ENCODE results near the gene OR10K2. TPM values are rescaled to one million over a fixed set of nuclear protein-coding genes. Genes with fewer than 3 reads are reported as not detected.

Gene OR10K2
- total RNA-seq, 2 experiments from 2014 or later, result not detected

DNA sequence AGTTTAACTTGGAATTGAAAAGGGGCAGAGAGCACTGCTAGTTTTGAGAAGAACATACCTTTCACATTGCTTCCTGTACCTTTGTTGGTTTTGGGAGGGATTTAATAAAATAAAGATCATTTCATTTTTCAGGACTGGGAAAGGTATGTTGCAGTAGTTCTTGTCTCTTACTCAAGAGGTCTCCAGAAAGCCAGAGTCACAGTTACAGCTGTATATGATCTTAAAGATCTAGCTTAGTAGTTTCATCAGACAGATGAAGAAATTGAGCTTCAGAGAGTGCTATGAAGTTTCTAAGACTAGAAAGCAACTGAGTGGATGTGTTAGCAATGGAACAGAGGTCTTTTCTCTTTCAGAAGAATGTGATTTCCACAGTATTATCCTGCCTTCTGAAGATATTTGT, 1.0 kb downstream of the OR10K2 start:
- no TSS peak for BruUV-seq (replicated peaks)
- TF ChIP-seq CTCF (conservative IDR thresholded peaks at IDR 0.05; ENCODE audit: low read length), result no peak
- no peak for TF ChIP-seq EZH2phosphoT487 (IDR thresholded peaks at IDR 0.05; ENCODE audit: borderline replicate concordance, low read depth, low read length)
- no peaks in the 10 kb centered on the region for H3K4me1 ChIP-seq (ENCODE audit: insufficient read depth, low read length, poor library complexity, severe bottlenecking)
- H3K9me2 ChIP-seq (ENCODE audit: insufficient read depth, low read length), result no peaks in the 10 kb centered on the region
- POLR2A ChIA-PET, result interaction anchor here (0.6 kb wide), 1 partner anchor 9 kb away, joined by 3 read pairs; no protein-coding TSS in a partner anchor
- no peaks in the 10 kb centered on the region for H3K79me2 ChIP-seq (ENCODE audit: insufficient read depth, low read depth, low read length)
- no peaks in the 10 kb centered on the region for H3K9me3 ChIP-seq (ENCODE audit: low read length)
- CTCF ChIA-PET (ENCODE audit: unreplicated experiment), result no interaction called here
- H3K4me3 ChIP-seq (ENCODE audit: low read depth, low read length, poor library complexity, severe bottlenecking), result no peak overlapping the region
- H2AFZ ChIP-seq (ENCODE audit: low read length), result no peak overlapping the region
- no peak overlapping the region for H3K27ac ChIP-seq (ENCODE audit: low read depth, low read length, poor library complexity, severe bottlenecking)
- no peak overlapping the region for H3K4me2 ChIP-seq (ENCODE audit: low read length)
- no peak for DNase-seq (ENCODE audit: low spot score)
- no peaks in the 10 kb centered on the region for H3K36me3 ChIP-seq (ENCODE audit: insufficient read depth, low read length)
- intact Hi-C loops (cut with micrococcal nuclease; ENCODE audit: unreplicated experiment), result no loop called here
- H4K20me1 ChIP-seq (ENCODE audit: insufficient read depth, low read length), result no peaks in the 10 kb centered on the region

DNA sequence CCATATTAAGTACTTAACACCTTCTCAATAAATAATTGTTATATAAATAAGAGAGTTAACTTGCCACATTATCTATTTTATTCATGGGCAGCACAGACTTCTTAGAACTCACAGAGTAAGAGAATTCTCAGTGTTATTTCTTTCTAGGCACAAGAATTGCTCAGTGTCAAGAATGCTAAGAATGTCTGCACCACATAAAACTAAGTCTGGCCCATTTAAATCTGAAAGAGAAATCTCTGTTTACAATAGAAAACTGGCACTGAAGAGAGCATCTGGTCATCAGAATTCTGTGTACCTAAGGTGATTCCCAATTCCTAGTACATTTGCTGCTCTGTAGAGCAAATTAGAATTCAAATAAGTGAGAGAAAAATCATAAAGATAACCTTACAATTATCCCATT, 3.8 kb downstream of the OR10K2 start:
- H3K4me3 ChIP-seq (ENCODE audit: low read depth, low read length, poor library complexity, severe bottlenecking), result no peak overlapping the region
- DNase-seq (ENCODE audit: low spot score), result no peak
- TF ChIP-seq CTCF (conservative IDR thresholded peaks at IDR 0.05; ENCODE audit: low read length) (no peak), EZH2phosphoT487 (IDR thresholded peaks at IDR 0.05; ENCODE audit: borderline replicate concordance, low read depth, low read length) (no peak)
- no peaks in the 10 kb centered on the region for H3K79me2 ChIP-seq (ENCODE audit: insufficient read depth, low read depth, low read length)
- H4K20me1 ChIP-seq (ENCODE audit: insufficient read depth, low read length), result no peaks in the 10 kb centered on the region
- H3K4me1 ChIP-seq (ENCODE audit: insufficient read depth, low read length, poor library complexity, severe bottlenecking), result no peaks in the 10 kb centered on the region
- ChIA-PET CTCF (ENCODE audit: unreplicated experiment) (no interaction called here), POLR2A (no interaction called here)
- no peak overlapping the region for H3K4me2 ChIP-seq (ENCODE audit: low read length)
- BruUV-seq (replicated peaks), result no TSS peak
- no peaks in the 10 kb centered on the region for H3K9me2 ChIP-seq (ENCODE audit: insufficient read depth, low read length)
- no peak overlapping the region for H2AFZ ChIP-seq (ENCODE audit: low read length)
- H3K36me3 ChIP-seq (ENCODE audit: insufficient read depth, low read length), result no peaks in the 10 kb centered on the region
- no peak overlapping the region for H3K27ac ChIP-seq (ENCODE audit: low read depth, low read length, poor library complexity, severe bottlenecking)
- H3K9me3 ChIP-seq (ENCODE audit: low read length), result no peaks in the 10 kb centered on the region
- intact Hi-C loops (cut with micrococcal nuclease; ENCODE audit: unreplicated experiment), result no loop called here

DNA sequence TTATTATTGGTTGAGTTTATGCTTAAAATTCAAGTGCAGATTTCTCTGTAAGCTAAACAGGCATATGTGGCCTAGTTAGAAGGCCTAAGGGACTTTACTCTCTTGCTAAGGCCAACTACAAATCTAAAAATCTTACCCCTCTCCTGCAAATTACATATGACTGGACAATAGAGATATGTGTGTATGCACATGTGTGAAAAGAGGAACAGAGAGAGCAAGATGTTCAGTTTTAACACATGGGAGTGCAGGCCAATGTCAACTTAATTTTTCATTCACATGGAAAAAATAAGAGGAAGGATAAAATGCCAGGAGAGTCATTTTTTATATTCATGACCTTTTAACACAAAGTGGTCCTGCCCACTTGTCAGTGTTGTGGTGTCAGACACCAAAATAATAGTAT, 8.5 kb downstream of the OR10K2 start:
- Histone ChIP-seq H3K9me3 (ENCODE audit: low read length) (no peaks in the 10 kb centered on the region), H4K20me1 (ENCODE audit: insufficient read depth, low read length) (no peaks in the 10 kb centered on the region), H3K9me2 (ENCODE audit: insufficient read depth, low read length) (no peaks in the 10 kb centered on the region), H3K79me2 (ENCODE audit: insufficient read depth, low read depth, low read length) (no peaks in the 10 kb centered on the region), H2AFZ (ENCODE audit: low read length) (no peak overlapping the region), H3K4me3 (ENCODE audit: low read depth, low read length, poor library complexity, severe bottlenecking) (no peak overlapping the region), H3K4me1 (ENCODE audit: insufficient read depth, low read length, poor library complexity, severe bottlenecking) (no peaks in the 10 kb centered on the region), H3K27ac (ENCODE audit: low read depth, low read length, poor library complexity, severe bottlenecking) (no peak overlapping the region), H3K4me2 (ENCODE audit: low read length) (no peak overlapping the region), H3K36me3 (ENCODE audit: insufficient read depth, low read length) (no peaks in the 10 kb centered on the region)
- no peak for DNase-seq (ENCODE audit: low spot score)
- ChIA-PET CTCF (ENCODE audit: unreplicated experiment) (no interaction called here), POLR2A (interaction anchor here (0.6 to 0.7 kb wide), 2 partner anchors 66 to 152 kb away, joined by 3 read pairs; no protein-coding TSS in a partner anchor)
- no TSS peak for BruUV-seq (replicated peaks)
- TF ChIP-seq EZH2phosphoT487 (IDR thresholded peaks at IDR 0.05; ENCODE audit: borderline replicate concordance, low read depth, low read length), result no peak
- TF ChIP-seq CTCF (conservative IDR thresholded peaks at IDR 0.05; ENCODE audit: low read length), result no peak
- intact Hi-C loops (cut with micrococcal nuclease; ENCODE audit: unreplicated experiment), result no loop called here

Measured in OCI-LY7 (cell line).